Left kidney (tissue), 2 donors: ENCODE measurements around the gene ACMSD. TPM values are rescaled to one million over a fixed set of nuclear protein-coding genes. Genes with fewer than 3 reads are reported as not detected.

ENCODE experiments used
- DNase-seq: peaks from one replicate; pipeline ENCODE4 v3.0.0-alpha.2; 2013
- polyA plus RNA-seq: library from polyadenylated mRNA; unstranded; fragments of 120-200 nt; gene quantifications from one replicate; pipeline ENCODE4 v1.2.1, GENCODE V29; 2013; ENCODE audit not compliant: insufficient read length

ACMSD gene
- polyA plus RNA-seq, 1 donor, result 43.9 TPM

DNA sequence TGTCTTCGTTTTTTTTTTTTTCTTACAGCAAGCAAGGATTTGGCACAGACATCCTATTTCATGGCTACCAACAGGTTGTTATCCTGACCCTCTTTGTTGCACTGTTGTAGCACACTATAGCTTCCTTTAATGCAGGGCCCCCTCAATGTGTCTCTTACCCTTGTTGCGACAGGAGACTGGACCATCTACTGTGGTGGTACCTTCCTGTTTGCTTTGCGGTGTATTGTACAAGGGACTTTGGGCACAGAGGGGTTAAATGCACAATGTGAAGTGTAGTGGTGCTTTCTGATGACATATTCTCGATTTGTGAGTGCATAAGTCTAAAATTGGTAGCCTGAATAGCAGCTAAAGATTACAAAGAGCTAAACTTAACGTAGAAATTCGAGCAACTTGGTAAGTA, 107.7 kb downstream of the ACMSD start:
- DNase-seq, result no peak

DNA sequence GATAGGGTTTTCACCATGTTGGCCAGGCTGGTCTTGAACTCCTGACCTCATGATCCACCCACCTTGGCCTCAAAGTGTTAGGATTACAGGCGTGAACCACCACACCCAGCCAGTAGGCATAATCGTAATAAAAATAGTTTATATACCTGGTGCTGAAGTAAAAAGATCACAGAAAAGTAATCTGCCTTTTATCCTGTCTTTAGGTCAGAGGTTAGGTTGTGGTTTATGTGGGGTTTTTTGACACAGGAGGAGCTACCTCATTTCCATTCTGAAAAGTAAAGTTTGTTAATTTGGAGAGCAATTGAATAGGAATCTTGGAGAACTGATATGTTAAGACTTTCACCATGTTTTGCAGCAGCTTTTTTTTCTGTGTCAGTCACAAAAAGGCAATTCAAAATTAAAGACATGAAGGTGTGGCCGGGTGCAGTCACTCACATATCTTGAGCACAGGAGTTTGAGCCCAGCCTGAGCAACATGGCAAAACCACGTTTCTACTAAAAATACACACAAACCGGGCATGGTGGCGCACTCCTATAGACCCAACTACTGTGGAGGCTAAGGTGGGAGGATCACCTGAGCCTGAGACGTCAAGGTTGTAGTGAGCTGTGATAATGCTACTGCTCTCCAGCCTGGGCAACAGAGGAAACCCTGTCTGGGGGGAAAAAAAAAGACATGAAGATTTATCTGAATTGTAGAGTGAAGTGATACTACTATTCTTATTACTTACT, 111.7 kb downstream of the ACMSD start:
- no peak for DNase-seq

DNA sequence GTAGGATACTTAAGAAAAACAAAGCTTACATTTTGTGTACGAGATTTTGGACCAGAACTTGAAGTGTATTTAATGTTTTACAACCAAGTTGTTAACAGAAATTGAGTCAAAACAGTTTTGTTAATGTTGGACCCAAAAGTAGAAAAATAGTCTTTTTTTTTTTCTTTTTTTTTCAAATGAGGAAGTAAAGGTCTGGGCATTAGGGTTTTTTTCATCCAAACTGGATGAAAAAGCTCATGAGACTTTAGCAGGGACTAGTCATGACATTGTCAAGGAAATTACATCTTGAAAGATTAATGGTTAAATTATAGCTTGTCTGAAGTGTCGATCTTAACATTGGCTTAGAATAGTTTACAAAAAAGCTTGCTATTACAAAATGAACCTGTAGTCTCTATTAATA, 112.5 kb downstream of the ACMSD start:
- DNase-seq, result no peak

Other genes starting within 250 kb of the ACMSD start
- gene TMEM163, start 119.6 kb upstream of the ACMSD start, polyA plus RNA-seq, result 1.6 TPM
- 83.6 TPM for gene CCNT2, start 80.2 kb downstream of the ACMSD start, polyA plus RNA-seq
- 0.73 TPM for gene MAP3K19, start 208.8 kb downstream of the ACMSD start, polyA plus RNA-seq
- gene RAB3GAP1, start 213.7 kb downstream of the ACMSD start, polyA plus RNA-seq, result 61.8 TPM